ENCODE data around the gene MLC1. TPM values are rescaled to one million over a fixed set of nuclear protein-coding genes. Genes with fewer than 3 reads are reported as not detected.

MLC1 gene
- total RNA-seq, 1 donor from 2014 or later = 0.05 TPM

DNA sequence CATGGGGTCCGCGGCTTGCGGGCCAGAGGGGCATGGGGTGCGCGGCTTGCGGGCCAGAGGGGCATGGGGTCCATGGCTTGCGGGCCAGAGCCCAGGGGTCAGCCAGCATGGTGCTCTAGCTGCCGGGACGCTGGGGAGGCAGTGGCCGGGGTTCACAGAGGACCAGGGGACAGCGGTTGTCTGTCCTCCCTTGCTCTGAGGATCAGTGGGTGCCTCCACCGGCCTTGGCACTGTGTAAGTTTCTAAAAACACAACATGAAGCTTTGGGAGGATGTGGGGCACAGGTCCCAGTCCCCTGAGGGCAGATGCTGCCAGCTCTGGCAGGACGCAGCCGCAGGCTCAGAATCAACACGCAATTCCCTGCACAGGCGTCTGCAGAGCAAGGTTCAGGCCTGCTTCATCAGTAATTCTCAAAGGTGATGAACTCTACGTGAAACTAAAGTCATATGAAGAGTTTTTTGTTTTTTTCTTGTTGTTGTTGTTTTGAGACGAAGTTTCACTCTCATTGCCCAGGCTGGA lies 3.0 kb downstream of the MLC1 start:
- ATAC-seq = no peak
- intact Hi-C loops (cut with DNase I) = no loop called here
- no peak for DNase-seq (ENCODE audit: missing footprints)

DNA sequence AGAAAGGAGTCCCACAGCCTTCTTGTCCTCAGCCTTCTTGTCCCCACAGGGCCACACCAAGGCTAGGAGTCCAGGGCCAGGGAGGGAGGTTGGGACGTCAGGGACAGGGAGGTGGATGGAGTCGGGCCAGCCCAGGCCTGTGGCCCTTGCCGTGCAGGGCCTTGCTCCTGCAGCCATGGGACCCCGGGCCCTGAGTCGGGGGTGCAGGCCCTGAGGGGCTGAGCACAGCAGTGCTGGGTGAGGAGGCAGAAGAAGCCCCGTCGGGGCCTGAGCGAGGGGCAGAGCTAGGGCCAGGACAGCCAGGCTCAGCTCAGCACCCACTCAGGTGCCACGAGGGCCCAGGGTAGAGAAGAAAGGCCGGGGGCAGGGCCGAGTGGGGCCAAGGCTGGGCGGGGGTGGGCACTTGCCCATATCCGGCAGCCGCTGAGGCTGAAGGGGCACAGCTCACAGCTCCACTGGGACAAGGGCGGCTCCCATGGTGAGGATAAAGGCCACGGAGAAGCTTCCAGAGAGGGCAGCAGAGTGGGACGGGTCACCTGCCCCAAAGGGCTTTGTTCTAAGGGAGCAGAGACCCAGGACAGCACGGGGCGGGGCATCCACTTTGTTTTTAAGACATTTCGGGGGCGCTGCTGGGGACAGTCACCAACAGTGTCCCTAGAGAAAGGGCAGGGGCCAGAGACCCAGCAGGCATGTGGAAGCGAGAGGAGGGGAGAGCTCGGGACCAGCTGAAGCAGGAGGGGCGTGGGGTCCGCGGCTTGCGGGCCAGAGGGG lies 3.6 kb downstream of the MLC1 start:
- no peak for ATAC-seq
- intact Hi-C loops (cut with DNase I) = no loop called here
- no peak for DNase-seq (ENCODE audit: missing footprints)

DNA sequence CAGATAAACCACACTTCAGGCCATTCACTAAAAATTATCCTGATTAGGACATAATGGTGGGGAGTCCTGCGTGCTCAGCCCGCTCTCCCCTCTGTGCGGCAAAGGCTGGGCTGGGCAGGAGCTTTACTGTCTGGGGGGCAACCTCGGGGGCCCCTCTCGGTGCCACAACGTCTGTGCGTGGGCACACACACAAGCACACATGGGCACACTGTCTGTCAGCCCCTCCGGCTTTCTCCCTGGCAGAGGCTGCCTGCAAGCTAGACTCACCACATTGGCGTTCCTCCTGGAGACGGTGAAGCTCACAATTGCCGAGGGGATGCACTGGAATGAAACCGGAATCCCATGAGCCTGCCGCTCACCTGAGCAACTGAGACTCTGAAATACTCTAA lies 5.2 kb downstream of the MLC1 start:
- DNase-seq (ENCODE audit: missing footprints) (no peak), ATAC-seq (no peak)
- intact Hi-C loops (cut with DNase I) = no loop called here

DNA sequence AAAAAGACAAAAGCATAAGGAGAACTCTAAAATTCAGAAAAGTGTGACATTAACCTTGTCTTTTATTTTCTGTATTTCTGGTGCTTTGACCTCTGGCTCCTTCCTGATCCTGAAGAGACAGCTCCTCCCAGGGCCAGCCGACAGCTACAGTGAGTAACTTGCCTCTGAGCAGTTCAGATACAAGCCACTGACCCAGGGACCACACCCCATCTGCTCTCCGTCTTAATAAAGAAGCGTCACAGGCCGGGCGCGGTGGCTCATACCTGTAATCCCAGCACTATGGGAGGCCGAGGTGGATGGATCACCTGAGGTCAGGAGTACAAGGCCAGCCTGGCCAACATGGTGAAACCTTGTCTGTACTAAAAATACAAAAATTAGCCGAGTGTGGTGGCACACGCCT lies 6.5 kb downstream of the MLC1 start:
- DNase-seq (ENCODE audit: missing footprints) (no peak), ATAC-seq (no peak)
- intact Hi-C loops (cut with DNase I) = no loop called here

DNA sequence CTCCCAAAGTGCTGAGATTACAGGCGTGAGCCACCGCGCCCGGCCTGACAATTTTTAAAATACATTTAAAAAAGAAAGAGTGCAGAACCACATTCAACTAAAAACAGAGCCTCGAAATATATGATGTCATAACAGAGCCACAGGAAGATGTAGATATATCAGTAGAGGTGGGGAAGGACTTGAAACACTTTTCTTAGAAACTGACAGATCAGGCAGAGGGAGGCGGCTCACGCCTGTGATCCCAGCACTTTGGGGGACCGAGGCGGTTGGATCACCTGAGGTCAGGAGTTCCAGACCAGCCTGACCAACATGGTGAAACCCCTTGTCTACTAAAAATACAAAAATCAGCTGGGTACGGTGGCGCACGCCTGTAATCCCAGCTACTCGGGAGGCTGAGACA lies 7.0 kb downstream of the MLC1 start:
- no peak for ATAC-seq
- DNase-seq (ENCODE audit: missing footprints) = no peak
- intact Hi-C loops (cut with DNase I) = no loop called here

DNA sequence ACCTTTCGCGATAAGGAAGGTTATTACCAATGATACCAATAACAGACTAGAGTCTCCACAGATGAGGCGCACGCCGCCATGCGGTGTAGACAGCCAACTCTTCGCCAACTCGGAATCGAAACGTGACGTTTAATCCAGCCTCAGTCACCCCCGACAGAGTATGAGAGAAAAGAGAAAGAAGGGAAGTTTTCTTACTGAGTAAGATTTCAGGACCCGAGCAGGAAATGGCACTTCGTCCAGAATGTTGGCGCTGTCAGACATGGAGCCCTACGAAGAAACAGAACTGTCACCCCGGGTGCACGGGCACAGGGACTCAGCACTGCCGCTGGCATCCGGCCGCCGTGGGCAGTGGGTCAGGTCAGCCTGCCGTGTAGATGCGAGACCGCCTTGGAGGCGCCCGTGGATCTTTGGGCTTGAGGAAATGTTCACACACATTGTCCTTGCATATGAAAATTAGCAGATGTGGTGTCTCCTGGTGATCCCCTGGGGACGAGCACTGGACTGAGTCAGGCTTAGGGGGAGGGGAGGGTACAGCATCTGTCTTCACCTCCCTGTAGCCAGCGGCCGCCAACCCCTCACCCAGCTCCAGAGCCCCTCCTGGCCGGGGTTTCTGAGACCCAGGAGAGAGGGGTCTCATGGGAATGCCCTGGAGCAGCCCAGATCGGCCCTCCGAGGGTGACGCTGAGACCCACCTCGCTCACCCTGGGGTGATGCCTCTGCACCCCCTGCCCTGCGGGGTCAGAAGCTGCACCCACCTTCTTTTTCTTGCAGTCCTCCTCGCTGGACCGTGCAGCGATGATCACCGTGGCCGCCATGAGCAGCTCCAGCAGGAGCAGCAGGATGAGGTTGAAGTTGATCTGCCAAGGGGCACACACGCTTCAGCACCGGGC lies 8.3 kb downstream of the MLC1 start:
- ATAC-seq (peak; percentile 26), DNase-seq (ENCODE audit: missing footprints) (no peak)
- intact Hi-C loops (cut with DNase I) = no loop called here

DNA sequence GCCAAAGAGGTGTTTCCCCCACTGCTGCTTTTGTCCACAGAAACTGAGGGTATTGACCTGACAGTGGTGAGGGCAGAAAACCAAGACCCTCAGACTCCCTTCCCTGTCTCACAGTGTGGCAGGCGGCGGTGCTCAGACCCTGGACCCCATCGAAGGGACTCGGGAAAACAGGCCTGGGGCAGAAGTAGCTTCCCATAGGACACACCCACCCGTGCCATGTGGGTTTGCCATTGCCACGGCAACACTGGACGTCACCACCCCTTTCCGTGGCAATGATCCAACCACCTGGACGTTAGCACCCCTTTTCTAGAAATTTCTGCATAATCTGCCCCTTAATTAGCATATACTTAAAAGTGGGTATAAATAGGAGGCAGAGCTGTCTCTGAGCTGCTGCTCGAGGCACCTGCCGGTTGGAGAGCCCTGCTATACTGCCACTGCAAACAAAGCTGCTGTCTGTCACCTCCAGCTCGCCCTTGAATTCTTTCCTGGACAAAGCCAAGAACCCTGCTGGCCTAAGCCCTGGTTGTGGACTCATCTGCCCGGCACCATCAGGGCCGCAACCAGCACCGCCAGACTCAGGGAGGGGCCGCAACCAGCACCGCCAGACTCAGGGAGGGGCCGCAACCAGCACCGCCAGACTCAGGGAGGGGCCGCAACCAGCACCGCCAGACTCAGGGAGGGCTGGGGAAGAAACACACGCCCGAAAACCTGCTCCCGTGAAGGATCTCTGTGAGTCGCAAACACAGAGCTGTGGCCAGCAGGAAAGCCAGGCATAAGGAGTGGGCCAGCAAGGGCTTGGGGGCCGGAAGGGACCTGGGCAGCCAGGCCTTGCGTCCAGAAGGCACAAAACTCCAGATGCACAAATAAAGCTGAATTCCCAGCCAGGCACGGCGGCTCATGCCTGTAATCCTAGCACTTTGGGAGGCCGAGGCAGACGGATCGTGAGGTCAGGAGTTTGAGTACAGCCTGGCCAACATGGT lies 10.4 kb downstream of the MLC1 start:
- intact Hi-C loops (cut with DNase I) = no loop called here
- DNase-seq (ENCODE audit: missing footprints) (no peak), ATAC-seq (no peak)

DNA sequence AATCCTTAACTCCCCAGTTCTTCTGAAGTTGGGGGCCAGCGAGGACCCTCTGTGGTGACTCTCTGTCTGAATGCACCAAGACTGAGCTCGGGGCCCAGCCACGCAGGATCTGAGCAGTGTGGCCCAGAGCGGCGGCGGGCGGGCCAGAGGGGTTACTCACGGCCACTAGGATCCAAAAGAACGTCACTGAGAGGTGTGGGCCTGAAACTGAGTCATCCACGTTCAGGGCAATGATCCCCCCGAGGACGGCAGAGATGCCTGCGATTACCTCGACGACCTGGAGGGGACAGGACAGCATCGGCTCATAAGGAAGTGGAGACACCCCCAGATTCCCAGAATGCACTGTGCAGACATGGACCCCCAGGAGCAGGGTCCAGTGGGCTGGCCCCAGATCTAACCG lies 11.2 kb downstream of the MLC1 start:
- no peak for ATAC-seq
- DNase-seq (ENCODE audit: missing footprints) = no peak
- intact Hi-C loops (cut with DNase I) = no loop called here

DNA sequence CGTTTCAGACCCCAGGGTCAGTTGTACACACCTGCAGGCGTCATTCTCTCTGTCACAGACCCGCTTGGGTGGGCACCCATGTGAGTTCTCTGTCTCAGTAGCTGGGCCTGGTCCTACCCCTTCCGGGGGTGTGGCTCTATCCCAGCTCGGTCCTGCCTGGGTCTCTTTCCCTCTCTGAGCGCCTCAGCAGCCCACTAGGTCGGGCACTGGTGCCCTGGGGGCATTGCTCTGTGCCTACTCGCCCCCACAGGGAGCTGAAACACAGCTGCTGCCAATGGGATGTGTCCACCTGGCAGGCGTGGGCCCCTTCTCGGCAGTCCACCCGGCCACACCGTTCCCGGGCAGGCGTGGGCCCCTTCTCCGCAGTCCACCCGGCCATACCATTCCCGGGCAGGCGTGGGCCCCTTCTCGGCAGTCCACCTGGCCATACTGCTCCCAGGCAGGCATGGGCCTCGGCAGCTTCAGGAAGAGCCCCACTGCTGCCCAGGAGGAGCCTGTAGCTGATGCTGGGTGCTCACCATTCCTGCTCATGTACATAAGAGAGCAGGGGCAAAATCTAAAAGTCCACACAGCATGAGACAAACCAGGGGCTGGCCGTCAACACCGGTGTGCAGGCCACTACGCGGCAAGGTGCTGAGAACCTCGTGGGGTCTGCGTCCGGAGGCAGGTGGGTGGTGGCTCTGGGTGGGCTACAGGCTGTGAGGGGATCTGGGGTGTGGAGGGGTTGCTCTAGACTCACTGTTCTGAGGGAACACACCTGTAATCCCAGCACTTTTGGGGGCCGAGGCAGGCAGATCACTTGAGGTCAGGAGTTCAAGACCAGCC lies 12.3 kb downstream of the MLC1 start:
- intact Hi-C loops (cut with DNase I) = no loop called here
- no peak for ATAC-seq
- no peak for DNase-seq (ENCODE audit: missing footprints)

DNA sequence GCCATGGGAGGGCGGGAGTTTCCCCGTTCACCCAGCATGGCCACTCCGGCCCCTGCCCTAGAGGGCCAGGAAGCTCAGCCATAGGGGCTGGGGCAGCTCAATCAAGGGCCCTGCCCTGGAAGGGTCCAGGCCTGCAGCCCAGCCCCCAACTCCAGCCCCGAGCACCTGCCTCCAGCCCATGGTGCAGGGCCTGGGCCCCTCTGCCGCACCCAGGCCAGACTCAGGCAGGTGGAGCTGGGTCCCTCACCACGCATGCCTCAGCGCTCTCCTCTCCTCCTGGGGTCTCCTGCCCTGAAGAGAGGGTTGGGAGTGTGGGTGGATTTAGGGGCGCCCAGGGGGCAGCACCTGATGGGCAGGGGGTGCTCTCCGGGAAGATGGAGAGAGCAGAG lies 13.1 kb downstream of the MLC1 start:
- DNase-seq (ENCODE audit: missing footprints) = no peak
- intact Hi-C loops (cut with DNase I) = no loop called here
- ATAC-seq = no peak

DNA sequence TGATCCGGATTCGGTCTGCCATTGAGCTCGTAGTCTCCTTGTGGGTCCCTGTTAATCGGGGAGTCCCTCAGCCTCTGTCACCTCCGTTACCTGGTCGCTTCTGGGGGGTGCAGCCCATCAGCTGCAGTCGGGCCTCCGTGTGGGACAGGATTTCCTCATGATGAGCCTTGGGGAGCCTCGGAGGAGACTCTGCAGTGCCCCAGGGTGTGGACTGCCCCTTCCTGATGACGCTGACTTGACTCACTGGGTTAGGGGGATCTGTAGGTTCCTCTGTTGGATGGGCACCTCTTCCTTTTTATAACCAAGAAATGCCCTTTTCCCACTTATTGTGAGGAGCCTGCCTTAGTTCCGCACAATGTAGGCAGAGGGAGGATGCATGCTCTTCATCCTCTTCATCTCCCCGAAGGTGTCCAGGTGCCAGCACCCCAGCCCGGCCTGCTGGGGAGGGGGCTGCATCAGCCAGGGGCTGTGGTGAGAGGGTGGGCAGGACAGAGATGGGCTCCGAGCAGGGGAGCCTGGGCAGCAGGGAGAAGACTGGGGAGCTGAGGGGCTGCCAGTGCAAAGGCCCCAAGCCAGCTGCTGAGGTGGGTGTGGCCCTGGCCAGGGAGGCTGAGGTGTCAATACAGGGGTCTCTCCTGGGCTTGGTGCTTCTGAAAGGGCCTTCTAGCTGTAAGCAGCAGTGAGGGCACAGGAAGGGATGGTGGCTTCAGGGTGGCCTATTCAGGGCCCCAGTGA lies 13.6 kb downstream of the MLC1 start:
- DNase-seq (ENCODE audit: missing footprints) (no peak), ATAC-seq (no peak)
- intact Hi-C loops (cut with DNase I) = no loop called here

DNA sequence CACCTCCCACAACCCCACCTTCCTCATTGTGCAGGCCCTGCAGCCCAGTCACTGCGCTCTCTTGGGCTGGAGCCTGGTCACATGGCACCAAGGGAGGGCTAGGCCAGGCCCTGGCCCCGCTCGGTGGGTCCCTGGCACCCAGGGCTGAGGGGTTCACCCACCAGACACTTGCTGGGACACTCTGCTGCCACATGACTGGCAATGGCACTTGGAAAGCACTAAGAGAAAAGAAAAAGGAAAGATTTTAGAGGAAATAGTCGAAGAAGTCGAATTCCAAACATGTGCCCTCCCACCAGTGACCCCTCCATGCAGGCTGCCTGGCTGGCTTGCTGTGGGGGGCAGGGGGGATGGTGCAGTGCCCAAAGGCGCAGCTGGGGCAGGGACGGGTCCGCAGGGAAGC lies 14.9 kb downstream of the MLC1 start:
- intact Hi-C loops (cut with DNase I) = no loop called here
- ATAC-seq = no peak

DNA sequence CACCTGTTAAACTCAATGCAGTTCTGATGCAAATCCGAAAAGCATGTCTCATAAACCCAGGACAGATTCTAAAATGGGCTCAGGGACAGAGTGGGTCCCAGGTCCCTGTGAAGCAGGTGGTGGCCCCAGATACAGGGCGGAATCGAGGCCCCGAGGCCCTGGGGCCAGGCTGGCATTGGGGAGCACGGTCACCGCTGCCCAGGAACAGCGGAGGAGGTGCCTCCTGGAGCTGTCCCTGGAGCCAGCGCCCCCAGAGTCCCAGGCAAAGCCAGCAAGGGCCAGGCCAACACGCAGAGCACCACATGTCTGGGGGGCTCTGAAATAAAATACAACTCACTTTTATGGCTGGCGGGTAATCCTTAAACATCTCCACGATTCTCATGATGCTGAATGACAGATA lies 17.1 kb downstream of the MLC1 start:
- ATAC-seq (no peak), DNase-seq (ENCODE audit: missing footprints) (no peak)
- intact Hi-C loops (cut with DNase I) = no loop called here

More for the DNA sequence above, 14.9 kb downstream of the MLC1 start:
- no peak for DNase-seq (ENCODE audit: missing footprints)

DNA sequence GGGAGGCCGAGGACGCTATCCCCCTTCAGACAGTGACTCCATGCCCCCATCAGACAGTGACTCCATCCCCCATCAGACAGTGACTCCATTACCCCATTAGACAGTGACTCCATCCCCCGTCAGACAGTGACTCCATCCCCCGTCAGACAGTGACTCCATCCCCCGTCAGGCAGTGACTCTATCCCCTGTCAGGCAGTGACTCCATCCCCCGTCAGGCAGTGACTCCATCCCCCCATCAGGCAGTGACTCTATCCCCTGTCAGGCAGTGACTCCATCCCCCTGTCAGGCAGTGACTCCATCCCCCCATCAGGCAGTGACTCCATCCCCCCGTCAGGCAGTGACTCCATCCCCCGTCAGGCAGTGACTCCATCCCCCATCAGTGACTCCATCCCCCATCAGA lies 18.0 kb downstream of the MLC1 start:
- ATAC-seq (no peak), DNase-seq (ENCODE audit: missing footprints) (no peak)
- intact Hi-C loops (cut with DNase I) = no loop called here

DNA sequence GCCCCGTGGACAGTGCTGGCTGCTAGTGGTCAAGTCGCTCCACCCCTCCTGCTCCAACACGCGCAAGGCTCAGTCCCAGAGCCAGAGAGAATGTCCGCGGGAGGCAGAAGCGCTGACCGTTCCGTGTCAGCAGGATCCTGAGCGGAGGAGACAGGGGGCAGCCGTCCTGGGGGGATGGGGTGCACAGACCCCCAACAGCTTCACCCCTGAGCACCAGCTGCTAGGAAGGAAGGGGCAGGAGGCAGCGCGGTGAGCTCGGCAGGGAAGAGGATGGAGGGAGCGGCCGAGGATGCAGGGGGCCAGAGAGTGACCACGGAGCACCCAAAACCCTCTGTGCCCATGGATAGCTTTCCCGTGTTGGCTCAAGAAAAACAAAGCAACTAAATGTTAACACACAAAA lies 20.8 kb downstream of the MLC1 start:
- ATAC-seq (no peak), DNase-seq (ENCODE audit: missing footprints) (no peak)
- intact Hi-C loops (cut with DNase I) = no loop called here

DNA sequence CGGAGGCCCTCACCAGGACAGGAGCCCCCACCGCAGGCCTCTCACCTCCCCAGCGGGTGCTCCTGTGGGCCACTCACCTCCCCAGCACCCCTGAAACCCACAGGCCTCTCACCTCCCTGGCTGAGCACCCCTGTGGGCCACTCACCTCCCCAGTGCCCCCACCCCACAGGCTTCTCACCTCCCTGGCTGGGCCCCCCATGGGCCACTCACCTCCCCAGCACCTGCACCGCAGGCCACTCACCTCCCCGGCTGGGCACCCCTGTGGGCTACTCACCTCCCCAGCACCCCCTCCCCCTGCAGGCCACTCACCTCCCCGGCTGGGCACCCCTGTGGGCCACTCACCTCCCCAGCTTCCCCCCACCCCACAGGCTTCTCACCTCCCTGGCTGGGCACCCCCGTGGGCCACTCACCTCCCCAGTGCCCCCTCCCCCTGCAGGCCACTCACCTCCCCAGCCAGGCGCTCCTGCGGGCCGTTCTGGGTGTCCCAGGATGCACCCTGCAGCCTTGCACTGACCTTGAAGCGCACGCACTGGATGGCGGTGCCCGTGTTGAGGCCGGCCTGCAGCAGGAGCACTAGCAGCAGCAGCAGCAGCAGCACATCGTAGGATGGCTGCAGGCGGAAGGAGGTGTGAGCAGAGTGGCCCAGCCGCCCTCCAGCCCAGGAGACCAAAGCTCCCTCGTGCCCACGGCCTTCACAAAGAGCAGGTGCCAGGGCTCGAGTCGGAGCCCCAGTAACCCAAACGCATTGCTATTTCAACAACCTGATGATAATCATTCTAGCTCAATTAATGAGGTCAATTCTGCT lies 21.4 kb downstream of the MLC1 start:
- ATAC-seq (peak; percentile 39), DNase-seq (ENCODE audit: missing footprints) (no peak)
- intact Hi-C loops (cut with DNase I) = no loop called here

Measured in Right ventricle myocardium inferior (tissue), 1 donor.